GM12892 (cell line): ENCODE data around the gene SERPINA9.

Source experiments
- DNase-seq: peaks from one replicate; pipeline ENCODE4 v3.0.0; 2011; ENCODE audit not compliant: insufficient read length
- FAIRE-seq: peaks from 2 replicates; lab custom pipeline; 2011; peaks lifted over from hg19 to GRCh38; lab: Jason Lieb, UNC
- POLR2A ChIP-seq: IDR thresholded peaks from 2 replicates; pipeline ENCODE4 v1.6.1; 2011; ENCODE audit warnings: low read depth, low read length, control low read depth
- POLR2AphosphoS5 ChIP-seq: IDR thresholded peaks from 2 replicates; pipeline ENCODE4 v1.6.1; 2011; ENCODE audit warnings: low read depth, low read length, control low read depth
- TAF1 ChIP-seq: IDR thresholded peaks from 2 replicates; pipeline ENCODE4 v1.6.1; 2011; ENCODE audit warnings: low read depth, mild to moderate bottlenecking, control low read depth, low read length, borderline replicate concordance

SERPINA9 gene

DNA sequence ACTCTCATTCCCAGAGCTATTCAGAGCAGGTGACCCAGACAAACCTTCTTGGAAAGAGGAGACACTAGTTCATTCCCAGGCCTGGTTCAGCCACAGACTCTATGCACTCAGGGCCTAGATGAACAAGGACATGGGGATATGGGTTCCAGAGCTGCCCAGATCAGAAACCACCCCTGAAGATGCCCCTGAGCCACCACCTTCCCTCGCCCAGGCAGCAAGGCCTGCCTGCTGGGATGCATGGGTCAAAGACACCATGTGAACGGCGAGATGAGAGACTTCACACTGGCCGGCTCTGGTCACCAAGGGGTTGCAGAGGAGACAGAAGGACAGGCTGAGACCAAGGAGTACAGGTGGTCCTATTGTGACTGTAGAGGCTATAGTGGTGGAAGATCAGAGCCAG is 29.2 kb upstream of the SERPINA9 start:
- DNase-seq, result no peak
- no peak for FAIRE-seq
- TF ChIP-seq POLR2AphosphoS5 (no peak), POLR2A (no peak), TAF1 (no peak)

DNA sequence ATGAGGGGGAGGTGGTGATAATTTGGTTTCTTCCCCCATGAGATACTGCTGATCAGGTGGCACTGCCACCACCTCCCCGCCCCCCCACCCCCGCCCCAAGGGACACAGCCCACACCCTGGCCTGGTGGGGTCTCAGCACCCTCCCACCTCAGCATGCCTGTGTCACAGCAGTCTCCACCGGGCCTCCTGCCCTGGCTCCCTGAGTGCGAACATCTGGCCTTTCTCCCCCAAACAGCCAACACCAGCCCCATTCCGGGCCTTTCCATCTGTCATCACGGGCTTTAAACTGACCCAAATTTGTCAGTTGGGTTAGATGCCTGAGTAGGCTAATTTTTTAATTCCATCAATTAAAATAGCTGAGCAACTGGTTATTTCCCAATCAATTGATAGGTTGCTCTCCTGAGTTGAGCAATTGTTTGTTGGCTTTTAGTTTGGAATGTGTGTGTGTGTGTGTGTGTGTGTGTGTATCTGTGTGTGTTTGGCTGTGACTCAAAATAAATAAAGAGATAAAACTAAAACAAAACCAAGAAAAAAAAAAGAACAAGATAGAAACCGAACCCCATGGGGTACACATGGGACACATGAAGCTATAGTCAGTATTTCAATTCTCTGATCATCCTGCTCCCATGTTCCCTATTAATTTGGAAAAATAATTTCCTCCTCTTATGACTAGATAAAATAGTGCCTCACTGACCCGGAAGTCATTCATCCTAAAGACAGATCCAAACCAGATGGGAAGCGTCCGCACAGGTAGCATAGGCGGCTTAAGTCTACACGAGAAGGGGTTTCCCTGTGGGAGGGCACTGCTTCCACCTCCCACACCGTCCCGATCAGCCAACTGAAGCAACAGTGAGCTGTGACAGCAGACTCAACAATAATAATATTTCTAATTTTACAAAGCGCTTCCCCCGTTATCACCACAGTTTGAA is 25.9 kb upstream of the SERPINA9 start:
- TF ChIP-seq POLR2A, result no peak
- DNase-seq, result no peak
- no peak for FAIRE-seq

DNA sequence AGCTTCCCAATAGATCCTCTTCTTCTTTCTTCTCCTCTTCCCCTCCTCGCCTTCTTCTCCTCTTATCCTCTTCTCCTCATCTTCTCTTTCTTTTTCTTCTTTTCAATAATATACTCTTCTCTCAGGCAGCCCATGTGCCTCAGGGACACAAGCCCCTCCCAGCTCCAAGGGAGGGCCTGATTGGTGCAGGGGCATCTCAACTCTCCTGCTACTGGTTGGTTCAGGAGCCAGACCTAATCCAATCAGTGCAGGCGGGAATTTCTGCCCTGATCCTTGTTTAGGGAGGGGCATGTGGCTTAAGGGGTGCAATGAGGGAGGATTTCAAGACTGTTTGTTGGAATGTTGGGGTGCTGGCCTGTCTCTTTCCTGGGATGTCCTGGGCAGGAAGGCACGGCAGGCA is 24.3 kb upstream of the SERPINA9 start:
- DNase-seq, result no peak
- no peak for FAIRE-seq
- no peak for TF ChIP-seq TAF1

DNA sequence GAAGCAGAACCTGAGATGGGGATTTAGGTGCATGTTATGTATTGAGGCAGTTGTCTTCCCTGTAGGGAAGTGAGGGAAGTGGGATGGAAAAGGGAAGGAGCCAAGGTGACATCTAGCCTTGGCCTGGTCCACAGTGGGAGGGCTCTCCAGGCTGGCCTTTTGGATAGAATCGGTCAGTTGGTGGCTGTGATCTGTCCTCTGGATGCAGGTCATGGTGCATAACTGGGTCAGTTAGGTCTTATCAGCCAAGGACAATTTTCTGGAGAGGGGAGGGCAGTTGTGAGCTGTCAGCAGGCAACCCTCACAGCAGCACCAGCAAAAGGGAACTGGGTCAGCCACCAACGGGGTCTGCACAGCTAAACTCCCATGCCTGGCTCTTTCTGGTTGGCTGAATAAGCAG is 23.7 kb upstream of the SERPINA9 start:
- FAIRE-seq (no peak), DNase-seq (no peak)
- TF ChIP-seq POLR2A, result no peak
- TF ChIP-seq TAF1, result no peak
- no peak for TF ChIP-seq POLR2AphosphoS5

DNA sequence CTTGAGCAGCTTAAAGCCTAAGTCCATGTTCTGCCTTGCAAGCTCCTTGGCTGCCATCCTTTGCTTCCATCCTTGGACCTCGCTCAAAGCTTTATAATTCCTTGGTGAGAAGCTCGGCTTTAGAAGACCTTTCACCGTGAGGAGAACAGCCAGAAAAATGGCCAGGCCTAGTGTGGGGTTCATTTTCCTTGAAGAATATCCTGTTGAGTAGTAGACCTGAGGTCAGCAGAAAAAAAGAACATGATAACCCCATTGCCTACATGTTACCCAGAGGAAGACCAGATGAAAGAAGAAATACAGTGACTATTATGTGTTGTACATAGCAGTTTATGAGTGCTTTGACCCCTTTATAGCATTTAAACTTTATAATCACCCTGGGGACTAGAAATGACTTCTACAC is 22.2 kb upstream of the SERPINA9 start:
- no peak for FAIRE-seq
- no peak for DNase-seq
- TF ChIP-seq POLR2AphosphoS5 (no peak), POLR2A (no peak), TAF1 (no peak)

DNA sequence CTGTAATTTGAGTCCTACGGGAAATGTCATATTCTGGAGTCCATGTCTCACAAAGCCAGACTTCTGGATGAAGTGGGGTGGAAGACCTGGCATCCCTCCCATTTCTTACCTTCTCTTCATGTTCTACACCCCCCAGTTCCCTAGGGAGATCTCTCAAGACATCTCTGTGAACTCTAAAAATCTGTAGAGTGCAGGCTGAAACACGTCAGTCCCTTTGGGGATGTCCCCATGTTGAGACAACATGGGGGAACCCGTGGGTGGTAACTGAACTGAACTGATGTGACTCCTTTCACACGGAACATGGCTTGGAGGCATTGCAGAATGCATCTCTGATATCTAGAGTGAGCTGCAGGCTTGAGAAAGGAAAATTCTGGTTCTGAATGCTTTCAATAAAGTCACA is 18.1 kb upstream of the SERPINA9 start:
- no peak for TF ChIP-seq TAF1
- TF ChIP-seq POLR2A, result no peak
- TF ChIP-seq POLR2AphosphoS5, result no peak
- no peak for DNase-seq
- FAIRE-seq, result no peak

DNA sequence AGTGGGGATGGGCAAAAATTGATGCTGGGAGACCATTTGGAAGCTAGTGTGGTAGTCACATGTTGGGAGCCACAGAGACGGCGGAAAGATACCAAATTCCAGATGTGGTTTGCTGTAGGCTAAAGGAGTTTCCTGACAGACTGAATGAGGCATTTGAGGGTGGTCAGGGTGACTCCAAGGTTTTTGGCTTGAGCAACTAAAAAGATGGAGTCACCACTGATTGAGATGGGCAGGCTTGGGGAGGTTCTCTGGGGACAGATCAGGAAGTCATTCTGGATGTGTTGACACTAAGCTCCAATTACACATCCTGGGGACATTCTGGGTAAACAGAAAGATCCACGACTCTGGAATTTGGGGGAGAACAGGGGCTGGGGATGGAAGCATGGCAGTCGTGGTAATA is 15.5 kb upstream of the SERPINA9 start:
- DNase-seq (no peak), FAIRE-seq (no peak)
- TF ChIP-seq TAF1 (no peak), POLR2A (no peak), POLR2AphosphoS5 (no peak)

DNA sequence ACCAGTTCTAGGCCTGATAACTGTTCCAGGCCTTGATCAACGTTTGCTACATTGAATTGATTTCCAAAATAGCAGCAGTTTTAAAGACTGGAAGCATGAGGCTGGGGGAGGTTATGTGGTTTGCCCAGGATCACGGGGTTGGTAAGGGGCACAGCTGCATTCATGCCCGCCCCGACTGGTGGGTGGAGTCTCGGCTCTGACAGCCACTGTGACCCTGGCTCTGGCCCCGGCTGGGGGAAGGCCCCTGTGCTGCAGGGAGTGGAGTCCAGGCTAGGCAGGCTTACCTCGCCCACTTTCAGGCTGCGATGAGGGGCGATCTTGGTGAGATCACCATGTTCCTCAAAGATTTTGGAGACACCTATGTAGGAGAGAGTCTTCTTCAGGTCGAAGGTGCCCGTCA is 13.3 kb upstream of the SERPINA9 start:
- FAIRE-seq, result no peak
- no peak for TF ChIP-seq POLR2A
- TF ChIP-seq POLR2AphosphoS5, result no peak
- no peak for TF ChIP-seq TAF1
- DNase-seq, result no peak

DNA sequence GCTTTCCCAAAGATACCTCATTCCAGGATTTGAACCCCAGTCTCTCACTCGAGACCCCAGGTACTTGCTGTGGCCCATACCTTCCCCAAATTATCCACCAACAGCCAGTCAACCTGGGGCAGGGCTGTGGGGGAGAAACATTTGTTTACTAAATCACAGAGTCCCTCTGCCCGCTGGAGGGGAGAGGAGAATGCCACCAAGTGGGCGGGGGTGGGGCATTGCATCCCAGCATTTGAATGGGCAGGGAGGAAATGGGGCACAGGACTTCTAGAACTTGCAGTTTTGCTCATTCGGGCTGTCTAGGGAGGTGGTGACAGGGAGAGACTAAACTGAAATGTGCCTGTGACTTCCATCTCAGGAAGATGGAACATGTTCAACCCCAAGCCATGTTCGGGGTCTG is 10.9 kb upstream of the SERPINA9 start:
- no peak for TF ChIP-seq POLR2A
- no peak for TF ChIP-seq TAF1
- no peak for FAIRE-seq
- no peak for DNase-seq

DNA sequence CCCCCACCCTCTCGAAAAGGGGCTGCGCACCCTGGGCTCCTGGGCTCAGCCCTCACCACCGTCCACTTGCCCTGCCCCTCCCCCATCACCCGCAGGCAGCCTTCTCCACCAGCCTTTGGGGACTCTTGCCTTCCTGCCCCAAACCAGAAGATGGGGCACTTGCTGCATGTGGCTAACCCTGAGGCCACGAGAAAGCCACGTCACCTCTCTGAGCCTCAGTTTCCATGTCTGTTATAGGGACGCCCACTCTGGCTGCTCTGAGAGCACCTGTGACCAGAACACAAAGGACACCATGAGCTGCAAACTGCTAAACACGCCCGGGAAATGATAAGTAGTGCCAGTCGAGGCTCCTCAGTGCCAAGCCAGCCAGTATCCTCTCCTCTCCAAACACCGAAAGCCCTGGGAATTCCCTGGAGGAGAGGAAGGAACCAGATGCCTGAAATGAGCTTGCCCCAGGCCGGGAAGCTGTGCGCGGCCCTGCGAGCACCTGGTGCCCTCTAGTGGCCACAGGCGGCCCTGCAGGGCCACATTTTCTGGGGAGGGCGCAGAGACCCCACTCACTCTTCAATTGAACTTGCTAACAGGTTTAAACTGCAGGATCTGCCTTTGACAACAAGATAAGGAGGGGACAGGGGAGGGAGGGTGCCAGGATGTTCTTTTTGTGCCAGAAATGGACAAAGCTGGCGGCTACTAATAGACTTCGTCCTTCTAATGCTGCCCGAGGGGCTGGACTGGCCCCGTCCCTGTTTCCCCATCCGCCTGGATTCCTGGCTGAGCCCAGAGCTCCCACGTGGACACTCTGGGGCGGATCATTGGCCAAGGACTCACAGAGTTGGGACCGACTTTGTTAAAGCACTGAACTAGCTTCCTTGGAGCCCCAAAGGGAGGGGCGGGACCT is 10.2 kb upstream of the SERPINA9 start:
- TF ChIP-seq POLR2AphosphoS5 (no peak), TAF1 (no peak), POLR2A (no peak)
- peak; percentile 54 for DNase-seq
- peak; percentile 89 for FAIRE-seq

DNA sequence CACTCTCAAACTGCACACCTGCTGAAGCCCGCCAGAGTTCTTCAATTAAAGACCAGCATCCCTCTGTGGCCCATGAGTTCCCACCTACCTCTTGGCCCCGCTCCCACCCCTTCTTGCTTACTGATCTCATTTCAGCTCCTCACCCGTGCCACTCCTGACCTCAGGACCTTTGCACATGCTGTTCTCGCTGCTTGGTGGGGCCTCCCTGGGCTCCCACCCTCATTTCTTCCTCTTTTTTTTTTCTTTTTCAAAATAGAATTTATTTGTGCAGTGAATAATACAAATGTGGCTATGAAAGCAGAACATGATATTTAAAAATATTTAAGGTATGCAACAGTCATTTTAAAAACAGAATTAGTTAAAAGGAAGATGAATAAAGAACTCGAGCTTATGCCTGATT is 8.5 kb upstream of the SERPINA9 start:
- DNase-seq (no peak), FAIRE-seq (no peak)
- TF ChIP-seq POLR2AphosphoS5 (no peak), TAF1 (no peak), POLR2A (no peak)

DNA sequence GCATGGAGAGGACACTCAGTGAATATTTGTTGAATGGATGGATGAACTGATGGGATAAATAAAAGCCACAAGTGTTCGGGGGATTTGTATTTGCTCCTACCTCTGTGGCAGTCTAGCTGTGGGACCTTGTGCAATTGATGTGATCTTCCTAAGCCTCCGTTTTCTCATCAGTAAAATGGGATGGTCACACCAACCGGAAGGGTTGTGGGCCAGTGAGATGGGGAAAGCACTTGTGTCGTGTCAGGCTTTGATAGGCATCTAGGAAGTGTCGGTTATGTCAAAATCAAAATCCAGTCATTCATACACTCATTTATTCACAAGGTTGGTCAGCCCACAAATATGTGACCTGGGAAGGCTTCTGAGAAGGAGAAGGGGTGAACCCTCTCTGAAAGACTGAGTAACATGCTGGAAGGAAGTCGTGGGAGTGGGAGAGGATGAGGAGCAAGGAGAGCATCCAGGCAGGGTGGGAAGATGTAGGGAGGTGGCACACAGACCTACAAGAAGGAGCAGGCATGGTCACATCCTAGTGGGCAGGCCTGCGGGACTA is 7.8 kb upstream of the SERPINA9 start:
- no peak for TF ChIP-seq POLR2AphosphoS5
- no peak for TF ChIP-seq POLR2A
- no peak for TF ChIP-seq TAF1
- DNase-seq (no peak), FAIRE-seq (no peak)
